NK-92 (cell line): Measurements from ENCODE around the gene PLXND1.
"Not testable (repeated sequence)": the region's sequence is repeated elsewhere in the genome, so short reads cannot be mapped to it uniquely, and the experiment has no call there.

Experiments used
- DNase-seq: peaks from one replicate; lab custom pipeline; 2025; ENCODE audit not compliant: unreplicated experiment; lab: John Stamatoyannopoulos, UW

PLXND1 gene

GRCh38 chr3:129606636-129607390, at the start of gene PLXND1:
Gene PLXND1, minus strand, starts transcription at chr3:129606676. Its CDS starts 37 bp downstream, at chr3:129606639.
- no peak for DNase-seq

- no peak for DNase-seq
Measured at GRCh38 chr3:129655291-129655700, 48.8 kb upstream of the PLXND1 start.

GRCh38 chr3:129654131-129654530, 47.7 kb upstream of the PLXND1 start:
- no peak for DNase-seq

GRCh38 chr3:129653019-129653418, 46.5 kb upstream of the PLXND1 start:
- DNase-seq, result no peak

- no peak for DNase-seq
Measured at GRCh38 chr3:129651435-129652202, 45.1 kb upstream of the PLXND1 start.

GRCh38 chr3:129650256-129650872, 43.9 kb upstream of the PLXND1 start:
- no peak for DNase-seq

- DNase-seq, result no peak
Measured at GRCh38 chr3:129648391-129648790, 41.9 kb upstream of the PLXND1 start.

GRCh38 chr3:129645286-129645685, 38.8 kb upstream of the PLXND1 start:
- DNase-seq, result no peak

- no peak for DNase-seq
Measured at GRCh38 chr3:129644836-129645235, 38.4 kb upstream of the PLXND1 start.

GRCh38 chr3:129641567-129642260, 35.2 kb upstream of the PLXND1 start:
- DNase-seq, result not testable (repeated sequence)

- not testable (repeated sequence) for DNase-seq
Measured at GRCh38 chr3:129640985-129641384, 34.5 kb upstream of the PLXND1 start.

GRCh38 chr3:129638481-129638880, 32.0 kb upstream of the PLXND1 start:
- no peak for DNase-seq

GRCh38 chr3:129636082-129636481, 29.6 kb upstream of the PLXND1 start:
- DNase-seq, result no peak

- no peak for DNase-seq
Measured at GRCh38 chr3:129635656-129636055, 29.2 kb upstream of the PLXND1 start.

GRCh38 chr3:129633751-129634481, 27.4 kb upstream of the PLXND1 start:
- no peak for DNase-seq

- DNase-seq, result no peak
Measured at GRCh38 chr3:129632977-129633376, 26.5 kb upstream of the PLXND1 start.

- no peak for DNase-seq
Measured at GRCh38 chr3:129632556-129632955, 26.1 kb upstream of the PLXND1 start.

- DNase-seq, result no peak
Measured at GRCh38 chr3:129632056-129632455, 25.6 kb upstream of the PLXND1 start.

- no peak for DNase-seq
Measured at GRCh38 chr3:129629011-129629410, 22.5 kb upstream of the PLXND1 start.

- no peak for DNase-seq
Measured at GRCh38 chr3:129628169-129628522, 21.7 kb upstream of the PLXND1 start.
